Erythroblast (primary cell): ENCODE data around the gene PPP2R3A.

Experiments used
- GATA1 ChIP-seq: IDR thresholded peaks from 2 replicates; pipeline ENCODE4 v1.6.1; 2011; ENCODE audit warnings: low read depth, mild to moderate bottlenecking, control low read depth, low read length, moderate library complexity
- POLR2A ChIP-seq: IDR thresholded peaks from 2 replicates; pipeline ENCODE4 v1.6.1; 2011; ENCODE audit warnings: mild to moderate bottlenecking, low read length

- TF ChIP-seq POLR2A = no peak
- TF ChIP-seq GATA1 = no peak
Measured at GRCh38 chr3:136120373-136121348, 155.1 kb downstream of the PPP2R3A start.
